GM21360 (cell line): Measurements from ENCODE around the gene DOK6.
A peak's percentile ranks its signal among the peaks of the same experiment; 100 is the strongest.
"Not testable (repeated sequence)": the region's sequence is repeated elsewhere in the genome, so short reads cannot be mapped to it uniquely, and the experiment has no call there.

ENCODE experiments used
- ATAC-seq: cut with Tn5 transposase; IDR thresholded peaks from one replicate; pipeline ENCODE4 v1.9.1; 2021; ENCODE audit warnings: mild to moderate bottlenecking, moderate library complexity; ENCODE audit not compliant: unreplicated experiment

DOK6 gene

GRCh38 chr18:69787825-69788547 is 387.3 kb downstream of the DOK6 start:
- ATAC-seq: no peak

- no peak for ATAC-seq
Observed at GRCh38 chr18:69789794-69790193, 389.1 kb downstream of the DOK6 start.

GRCh38 chr18:69790649-69791048 is 390.0 kb downstream of the DOK6 start:
- ATAC-seq: no peak

DNA sequence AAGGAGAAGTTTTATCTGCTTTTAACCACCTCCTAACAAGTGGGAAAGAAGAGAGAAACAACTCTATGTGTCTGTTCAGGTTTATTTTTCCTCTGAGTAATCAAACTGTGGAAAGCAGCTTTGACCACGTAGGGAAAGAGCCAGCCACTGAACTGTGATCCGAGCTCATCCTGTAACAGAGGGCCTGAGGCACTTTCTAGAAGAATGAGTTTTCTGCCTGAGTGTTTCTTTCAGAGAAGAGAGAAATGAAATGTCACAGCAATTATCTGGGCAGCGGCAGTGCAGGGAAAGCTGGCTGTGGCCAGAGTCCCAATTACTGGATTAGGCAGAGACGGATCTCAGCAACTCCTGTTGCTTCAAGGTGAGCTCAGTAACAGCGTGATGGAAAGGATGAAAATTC is 395.1 kb downstream of the DOK6 start:
- no peak for ATAC-seq

DNA sequence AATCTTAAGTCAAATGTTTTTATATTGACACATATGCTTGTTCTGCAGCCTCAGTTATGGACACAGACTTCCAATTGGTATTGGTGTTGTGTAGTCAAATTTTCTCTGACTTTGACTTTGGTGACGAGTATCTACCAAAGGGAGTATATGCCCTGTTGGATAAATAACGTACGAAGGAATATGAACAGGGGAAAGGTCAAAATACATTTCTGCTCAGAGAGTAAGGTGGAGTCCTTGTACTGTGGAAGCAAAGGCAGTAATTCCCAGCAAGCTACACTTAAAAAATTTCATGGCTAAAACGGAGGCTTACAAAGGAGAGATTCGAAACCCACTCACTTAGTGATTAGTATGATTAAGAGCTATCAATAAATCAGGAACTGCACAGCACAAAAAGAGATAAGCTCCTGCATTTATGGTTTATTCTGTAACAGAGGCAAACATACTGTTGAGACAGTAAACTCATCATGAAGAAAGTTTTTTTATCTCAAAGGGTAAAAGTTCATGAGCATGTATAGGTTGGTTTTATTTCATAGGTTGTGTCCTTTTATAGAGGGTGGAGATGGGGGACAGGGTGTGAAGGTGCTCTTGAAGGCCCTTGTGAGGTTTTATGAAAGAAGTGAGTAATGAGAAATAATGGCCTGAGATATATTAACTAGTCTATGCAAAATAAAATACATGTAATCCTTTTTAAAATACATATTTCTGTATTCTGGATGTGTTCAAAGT is 404.3 kb downstream of the DOK6 start:
- ATAC-seq: no peak

GRCh38 chr18:69808399-69808798 is 407.7 kb downstream of the DOK6 start:
- no peak for ATAC-seq

GRCh38 chr18:69813559-69813958 is 412.9 kb downstream of the DOK6 start:
- no peak for ATAC-seq

- ATAC-seq: no peak
Observed at GRCh38 chr18:69814861-69815385, 414.2 kb downstream of the DOK6 start.

- ATAC-seq: no peak
Observed at GRCh38 chr18:69817335-69817940, 416.8 kb downstream of the DOK6 start.

GRCh38 chr18:69819460-69819859 is 418.8 kb downstream of the DOK6 start:
- ATAC-seq: no peak

GRCh38 chr18:69820538-69820937 is 419.9 kb downstream of the DOK6 start:
- ATAC-seq: no peak

- ATAC-seq: no peak
Observed at GRCh38 chr18:69830189-69830588, 429.5 kb downstream of the DOK6 start.

DNA sequence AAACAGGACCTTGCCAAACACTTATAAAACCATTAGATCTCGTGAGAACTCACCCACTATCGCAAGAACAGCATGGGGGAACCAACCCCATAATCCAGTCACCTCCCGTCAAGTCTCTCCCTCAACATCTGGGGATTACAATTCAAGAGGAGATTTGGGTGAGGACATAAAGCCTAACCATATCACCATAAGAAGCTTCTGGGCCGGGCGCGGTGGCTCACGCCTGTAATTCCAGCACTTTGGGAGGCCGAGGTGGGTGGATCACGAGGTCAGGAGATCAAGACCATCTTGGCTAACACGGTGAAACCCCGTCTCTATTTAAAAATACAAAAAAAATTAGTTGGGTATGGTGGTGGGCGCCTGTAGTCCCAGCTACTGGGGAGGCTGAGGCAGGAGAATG is 434.3 kb downstream of the DOK6 start:
- ATAC-seq: not testable (repeated sequence)

GRCh38 chr18:69838003-69838402 is 437.3 kb downstream of the DOK6 start:
- ATAC-seq: no peak

- ATAC-seq: peak; percentile 62
Observed at GRCh38 chr18:69838620-69839411, 438.1 kb downstream of the DOK6 start.

GRCh38 chr18:69839497-69839896 is 438.8 kb downstream of the DOK6 start:
- ATAC-seq: no peak

DNA sequence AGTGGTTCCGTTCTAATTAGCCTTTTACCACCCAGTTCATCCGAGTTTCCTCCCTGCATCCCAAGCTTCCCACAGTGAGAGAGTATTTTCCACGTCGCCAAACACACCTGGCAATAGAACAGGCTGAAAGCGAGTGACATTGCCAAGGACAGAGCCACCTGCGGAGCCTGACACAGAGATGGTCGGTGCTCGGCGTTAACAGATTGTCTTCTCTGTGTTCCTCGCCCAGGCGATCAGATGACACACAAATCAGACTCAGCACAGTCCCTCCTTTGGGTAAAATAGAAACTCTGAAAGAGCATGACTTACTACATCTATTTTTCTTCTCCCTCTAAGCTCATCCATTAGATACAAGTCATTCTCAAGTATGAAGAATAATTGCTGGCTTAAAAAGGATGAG is 439.3 kb downstream of the DOK6 start:
- ATAC-seq: no peak

DNA sequence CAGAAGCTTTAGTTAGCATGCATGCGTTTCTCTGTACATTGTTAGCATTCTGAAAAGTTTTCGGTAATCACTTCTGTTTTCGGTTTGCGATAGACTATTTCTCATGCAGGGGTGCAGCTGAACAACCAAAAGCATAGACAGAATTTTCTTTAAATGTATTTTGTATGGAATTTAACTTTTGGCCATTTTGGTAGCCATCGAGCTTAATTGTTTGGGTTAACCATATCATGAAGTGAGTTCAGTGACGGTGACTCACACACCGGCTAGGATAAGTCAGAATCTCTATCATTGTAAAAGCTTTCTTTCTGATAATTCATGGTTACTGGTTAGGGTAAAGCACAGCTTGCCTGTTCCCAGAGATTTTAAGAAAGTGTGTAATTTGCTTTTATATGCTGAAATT is 439.8 kb downstream of the DOK6 start:
- no peak for ATAC-seq

DNA sequence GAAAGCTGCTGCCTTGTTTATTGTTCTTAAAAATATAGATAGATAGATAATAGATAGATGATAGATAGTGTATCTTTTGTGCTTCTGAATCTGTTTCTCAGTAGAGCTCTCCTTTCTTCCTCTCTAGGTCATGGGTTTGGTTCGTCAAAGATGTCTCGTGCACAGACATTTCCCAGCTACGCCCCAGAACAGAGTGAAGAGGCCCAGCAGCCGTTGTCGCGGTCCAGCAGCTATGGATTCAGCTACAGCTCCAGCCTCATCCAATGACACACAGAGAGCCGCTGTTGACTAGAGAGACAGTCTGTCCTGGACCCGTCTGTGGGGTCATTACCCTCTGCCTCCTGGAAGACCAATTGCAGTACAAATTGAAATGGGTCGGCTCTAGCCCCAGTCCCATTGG is 440.4 kb downstream of the DOK6 start:
- ATAC-seq: no peak

DNA sequence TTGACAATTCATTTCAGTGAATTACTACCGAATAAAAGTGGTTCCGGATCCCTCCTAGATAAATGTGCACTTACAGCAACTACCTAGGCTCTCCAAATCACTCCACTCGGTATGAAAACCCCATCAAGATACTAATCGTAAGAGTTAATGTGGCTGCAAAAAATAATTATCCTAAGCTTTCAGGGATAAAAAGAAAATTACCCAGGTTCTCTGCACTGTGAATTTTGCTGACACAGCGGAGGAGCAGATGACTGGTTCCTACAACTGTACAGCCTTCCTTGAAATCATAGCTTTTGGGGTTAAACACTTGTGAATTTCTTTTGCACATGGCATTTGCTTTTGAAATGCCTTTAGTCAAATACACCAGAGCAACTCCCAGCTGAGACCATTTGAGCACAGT is 442.3 kb downstream of the DOK6 start:
- no peak for ATAC-seq

- no peak for ATAC-seq
Observed at GRCh38 chr18:69844656-69845055, 444.0 kb downstream of the DOK6 start.
